Measurements from ENCODE around the gene ASPDH. TPM values are rescaled to one million over a fixed set of nuclear protein-coding genes. Genes with fewer than 3 reads are reported as not detected.

Gene ASPDH
- total and polyA plus RNA-seq, 2 donors (not counting 3 experiments of a cell fraction or from before 2014, with no cell fraction given), result not detected

GRCh38 chr19:50462970-50463369, 50.7 kb downstream of the ASPDH start:
- ChIA-PET POLR2A (no interaction called here), CTCF (interaction anchor here (0.8 to 7.4 kb wide), 9 partner anchors 11 to 459 kb away, joined by 3 to 144 read pairs (median 5); no protein-coding TSS in a partner anchor)
- no peaks in the 10 kb centered on the region for H3K9me1 ChIP-seq (replicated peaks; ENCODE audit: control insufficient read depth, extremely low read depth, insufficient read depth, low read length)
- H2AFZ ChIP-seq (ENCODE audit: low read depth, low read length), result no peak overlapping the region
- TF ChIP-seq POLR2AphosphoS5 (IDR thresholded peaks at IDR 0.05; ENCODE audit: insufficient read depth, low read depth, low read length) (no peak), MYC (IDR thresholded peaks at IDR 0.05; ENCODE audit: low read depth, low read length) (no peak), EZH2 (IDR thresholded peaks at IDR 0.05; ENCODE audit: borderline replicate concordance, low read depth, low read length, severe bottlenecking) (no peak), GATA2 (IDR thresholded peaks at IDR 0.05; ENCODE audit: insufficient read depth, insufficient read length, low read depth, low read length) (no peak), FOS (IDR thresholded peaks at IDR 0.05; ENCODE audit: borderline replicate concordance, insufficient read depth, low read length) (no peak), POLR2A (IDR thresholded peaks at IDR 0.05; ENCODE audit: low read depth, low read length) (no peak), JUN (IDR thresholded peaks at IDR 0.05; ENCODE audit: borderline replicate concordance, insufficient read depth, insufficient read length, low read depth) (no peak), CTCF (IDR thresholded peaks at IDR 0.05; ENCODE audit: extremely low read depth in 1 of 2, insufficient read depth in 1 of 2, low read depth in 1 of 2, low read length in 2 of 2) (no peak), MAX (IDR thresholded peaks at IDR 0.05; ENCODE audit: insufficient read depth, insufficient read length) (no peak)
- no peak overlapping the region for H3K4me2 ChIP-seq (ENCODE audit: insufficient read depth, low read length)
- DNase-seq (ENCODE audit: low read depth, low spot score) (no peak), FAIRE-seq (no peak)
- no peaks in the 10 kb centered on the region for H3K4me1 ChIP-seq (ENCODE audit: control insufficient read depth, extremely low read depth, insufficient read depth, low read length)
- H3K27me3 ChIP-seq (ENCODE audit: control insufficient read depth in 2 of 2, insufficient read depth in 2 of 2, low read length in 2 of 2), result no peaks in the 10 kb centered on the region
- no peaks in the 10 kb centered on the region for H4K20me1 ChIP-seq (replicated peaks; ENCODE audit: control insufficient read depth, extremely low read depth, insufficient read depth, low read length)
- intact Hi-C loops (cut with micrococcal nuclease), result no loop called here
- no peaks in the 10 kb centered on the region for H3K36me3 ChIP-seq (ENCODE audit: control insufficient read depth in 2 of 2, extremely low read depth in 1 of 2, insufficient read depth in 2 of 2, low read length in 2 of 2)
- BruUV-seq (replicated peaks), result no TSS peak
- no peaks in the 10 kb centered on the region for H3K9me3 ChIP-seq (replicated peaks; ENCODE audit: control insufficient read depth, insufficient read depth, low read length)
- no peak overlapping the region for H3K27ac ChIP-seq (ENCODE audit: insufficient read depth, low read depth, low read length)
- no peak overlapping the region for H3K9ac ChIP-seq (replicated peaks; ENCODE audit: extremely low read depth, insufficient read depth, low read length)
- H3K79me2 ChIP-seq (ENCODE audit: control insufficient read depth, insufficient read depth, low read length), result no peaks in the 10 kb centered on the region
- no peak overlapping the region for H3K4me3 ChIP-seq (replicated peaks in 1 of 3; ENCODE audit: insufficient read depth in 1 of 3, low read depth in 1 of 3, low read length in 3 of 3)
- dilution Hi-C loops (cut with MboI; ENCODE audit: extremely low pct_ligation_motif_present, low sequenced_read_pairs), result no loop called here

Other genes starting within 250 kb of the ASPDH start
- gene KCNC3, start 184.5 kb downstream of the ASPDH start, total RNA-seq, result 0.76 and 0.91 TPM in 2 replicates
- 0.22 and 0.30 TPM in 2 replicates for gene KCNC3, start 184.5 kb downstream of the ASPDH start, polyA plus RNA-seq
- gene NAPSA, start 148.3 kb downstream of the ASPDH start, total RNA-seq, result 0.48 TPM in 1 of 2 replicates, not detected in the other
- 0.19 and 0.41 TPM in 2 replicates for gene NAPSA, start 148.3 kb downstream of the ASPDH start, polyA plus RNA-seq
- 46.7 and 50.6 TPM in 2 replicates for gene NR1H2, start 137.5 kb downstream of the ASPDH start, total RNA-seq
- 48.4 and 67.3 TPM in 2 replicates for gene NR1H2, start 137.5 kb downstream of the ASPDH start, polyA plus RNA-seq
- gene POLD1, start 129.6 kb downstream of the ASPDH start, total RNA-seq, result 63.9 and 73.8 TPM in 2 replicates
- gene POLD1, start 129.6 kb downstream of the ASPDH start, polyA plus RNA-seq, result 40.9 and 56.7 TPM in 2 replicates
- not detected in 2 replicates for gene SPIB, start 95.0 kb downstream of the ASPDH start, total RNA-seq
- gene SPIB, start 95.0 kb downstream of the ASPDH start, polyA plus RNA-seq, result not detected in 2 replicates
- not detected in 2 replicates for gene MYBPC2, start 81.0 kb downstream of the ASPDH start, total RNA-seq
- gene MYBPC2, start 81.0 kb downstream of the ASPDH start, polyA plus RNA-seq, result 0.03 TPM in 1 of 2 replicates, not detected in the other
- 101 and 106 TPM in 2 replicates for gene EMC10, start 37.4 kb downstream of the ASPDH start, total RNA-seq
- 111 and 141 TPM in 2 replicates for gene EMC10, start 37.4 kb downstream of the ASPDH start, polyA plus RNA-seq
- gene GARIN5A, start 37.1 kb downstream of the ASPDH start, total RNA-seq, result 0.44 and 0.62 TPM in 2 replicates
- gene GARIN5A, start 37.1 kb downstream of the ASPDH start, polyA plus RNA-seq, result 0.65 and 0.76 TPM in 2 replicates
- gene JOSD2, start 2.7 kb downstream of the ASPDH start, total RNA-seq, result 33.8 and 37.4 TPM in 2 replicates
- 62.8 and 103 TPM in 2 replicates for gene JOSD2, start 2.7 kb downstream of the ASPDH start, polyA plus RNA-seq
- not detected in 2 replicates for gene LRRC4B, start 54.5 kb upstream of the ASPDH start, total RNA-seq
- gene LRRC4B, start 54.5 kb upstream of the ASPDH start, polyA plus RNA-seq, result 0.08 and 0.10 TPM in 2 replicates
- 0.53 TPM in 1 of 2 replicates, not detected in the other for gene SYT3, start 126.0 kb upstream of the ASPDH start, total RNA-seq
- gene SYT3, start 126.0 kb upstream of the ASPDH start, polyA plus RNA-seq, result 0.11 TPM in 1 of 2 replicates, not detected in the other
- 1.1 and 2.5 TPM in 2 replicates for gene C19orf81, start 135.5 kb upstream of the ASPDH start, total RNA-seq
- gene C19orf81, start 135.5 kb upstream of the ASPDH start, polyA plus RNA-seq, result 0.79 and 2.1 TPM in 2 replicates
- gene SHANK1, start 205.9 kb upstream of the ASPDH start, total RNA-seq, result 1.2 and 1.9 TPM in 2 replicates
- 0.60 and 0.66 TPM in 2 replicates for gene SHANK1, start 205.9 kb upstream of the ASPDH start, polyA plus RNA-seq
- 10.4 and 13.3 TPM in 2 replicates for gene CLEC11A, start 209.5 kb upstream of the ASPDH start, total RNA-seq
- 30.1 and 37.2 TPM in 2 replicates for gene CLEC11A, start 209.5 kb upstream of the ASPDH start, polyA plus RNA-seq

Data from endothelial cell of umbilical vein (primary cell).